Natural killer cell treated with Interleukin-12 subunit alpha and Interleukin-12 subunit beta and Interleukin-15 and Interleukin-18, amount 100 ng/mL, for 72 hours (primary cell): ENCODE data around the gene FAM135A. TPM values are rescaled to one million over a fixed set of nuclear protein-coding genes. Genes with fewer than 3 reads are reported as not detected.
"Not testable (repeated sequence)": the region's sequence is repeated elsewhere in the genome, so short reads cannot be mapped to it uniquely, and the experiment has no call there.

Experiments used
- ATAC-seq, 2 donors: fragments of 150-1000 bp; cut with Tn5 transposase in 1 of 2; sonication (Bioruptor Pico), chemical (Tn5 transposase) in 1 of 2; 2 replicates each; pipeline ENCODE4 v1.10.0; 2021
- DNase-seq: peaks from one replicate; pipeline ENCODE4 v3.0.0; 2022; ENCODE audit warnings: low spot score
- H3K27ac Mint-ChIP-seq, 2 donors: 1 replicate in 1 of 2; 2 replicates in 1 of 2; pipeline ENCODE4 v1.8.0; 2022; ENCODE audit warnings: mixed read lengths in 2 of 2, mild to moderate bottlenecking in 1 of 2, moderate library complexity in 1 of 2
- H3K27me3 Mint-ChIP-seq, 2 donors: 1 replicate in 1 of 2; 2 replicates in 1 of 2; pipeline ENCODE4 v1.8.0; 2022; ENCODE audit warnings: mixed read lengths in 2 of 2
- H3K36me3 Mint-ChIP-seq: one replicate; pipeline ENCODE4 v1.8.0; 2022; ENCODE audit warnings: mixed read lengths
- H3K4me1 Mint-ChIP-seq, 2 donors: 1 replicate in 1 of 2; 2 replicates in 1 of 2; pipeline ENCODE4 v1.8.0; 2022; ENCODE audit warnings: low read depth in 2 of 2, mixed read lengths in 2 of 2, mild to moderate bottlenecking in 1 of 2
- H3K4me3 Mint-ChIP-seq: one replicate; pipeline ENCODE4 v1.8.0; 2022; ENCODE audit warnings: mixed read lengths
- H3K9me3 Mint-ChIP-seq: 2 replicates; pipeline ENCODE4 v1.8.0; 2022; ENCODE audit warnings: mixed read lengths
- total RNA-seq, 2 donors: library from RNA; stranded (reverse); gene quantifications; one replicate each; pipeline ENCODE4 v1.2.3, GENCODE V29; 2022

FAM135A gene
- total RNA-seq, 2 donors from 2014 or later: 7.0 to 20.4 TPM

GRCh38 chr6:70557998-70558397, 144.7 kb downstream of the FAM135A start:
- Mint-ChIP-seq H3K4me1 (no peaks in the 10 kb centered on the region), H3K4me3 (no peak overlapping the region), H3K27ac (no peak overlapping the region), H3K36me3 (no peaks in the 10 kb centered on the region), H3K9me3 (no peaks in the 10 kb centered on the region), H3K27me3 (peaks cover 0 to 4% of the 10 kb centered on the region in 2 donors)
- DNase-seq (no peak), ATAC-seq (no peak)

GRCh38 chr6:70562401-70562800, 149.1 kb downstream of the FAM135A start:
- not testable (repeated sequence) for H3K36me3 Mint-ChIP-seq, ATAC-seq, H3K27ac Mint-ChIP-seq, DNase-seq, H3K9me3 Mint-ChIP-seq, H3K27me3 Mint-ChIP-seq, H3K4me1 Mint-ChIP-seq, H3K4me3 Mint-ChIP-seq

- H3K4me1 Mint-ChIP-seq: peaks cover 5% of the 10 kb centered on the region in 2 donors
- H3K36me3 Mint-ChIP-seq: no peaks in the 10 kb centered on the region
- H3K9me3 Mint-ChIP-seq: no peaks in the 10 kb centered on the region
- H3K4me3 Mint-ChIP-seq: no peak overlapping the region
- ATAC-seq (no peak), DNase-seq (no peak)
- H3K27me3 Mint-ChIP-seq: peaks cover 0 to 7% of the 10 kb centered on the region in 2 donors
- H3K27ac Mint-ChIP-seq: no peak overlapping the region
Observed at GRCh38 chr6:70563530-70563929, 150.2 kb downstream of the FAM135A start.

GRCh38 chr6:70566751-70567382, 153.6 kb downstream of the FAM135A start, which contains the start of gene SDHAF4:
TSS of gene SDHAF4 (plus strand) at chr6:70566930. CDS start at chr6:70566941, 11 bp downstream.
- no peaks in the 10 kb centered on the region for H3K36me3 Mint-ChIP-seq
- peaks cover 0 to 3% of the 10 kb centered on the region in 2 donors for H3K27me3 Mint-ChIP-seq
- H3K4me1 Mint-ChIP-seq: peaks cover 5% of the 10 kb centered on the region in 2 donors
- H3K4me3 Mint-ChIP-seq: peak within 1 kb of the TSS; percentile 83
- peak within 1 kb of the TSS; percentile 60 to 81 for H3K27ac Mint-ChIP-seq
- H3K9me3 Mint-ChIP-seq: no peaks in the 10 kb centered on the region
- DNase-seq (peak; percentile 95), ATAC-seq (peak; percentile 100)

- H3K9me3 Mint-ChIP-seq: no peaks in the 10 kb centered on the region
- no peaks in the 10 kb centered on the region for H3K27me3 Mint-ChIP-seq
- H3K4me3 Mint-ChIP-seq: no peak overlapping the region
- no peaks in the 10 kb centered on the region for H3K36me3 Mint-ChIP-seq
- DNase-seq: no peak
- no peak overlapping the region for H3K27ac Mint-ChIP-seq
- no peak for ATAC-seq
- no peaks in the 10 kb centered on the region for H3K4me1 Mint-ChIP-seq
Observed at GRCh38 chr6:70574643-70575042, 161.3 kb downstream of the FAM135A start.

GRCh38 chr6:70575899-70576495, 162.7 kb downstream of the FAM135A start:
- no peaks in the 10 kb centered on the region for H3K9me3 Mint-ChIP-seq
- H3K27ac Mint-ChIP-seq: no peak overlapping the region
- DNase-seq: no peak
- no peak overlapping the region for H3K4me3 Mint-ChIP-seq
- H3K36me3 Mint-ChIP-seq: no peaks in the 10 kb centered on the region
- H3K4me1 Mint-ChIP-seq: no peaks in the 10 kb centered on the region
- ATAC-seq: no peak
- H3K27me3 Mint-ChIP-seq: no peaks in the 10 kb centered on the region

- Mint-ChIP-seq H3K27me3 (no peaks in the 10 kb centered on the region), H3K27ac (no peak overlapping the region), H3K36me3 (peaks cover 14% of the 10 kb centered on the region), H3K9me3 (no peaks in the 10 kb centered on the region), H3K4me1 (no peaks in the 10 kb centered on the region), H3K4me3 (no peak overlapping the region)
- DNase-seq: no peak
- ATAC-seq: no peak
Observed at GRCh38 chr6:70586114-70586513, 172.8 kb downstream of the FAM135A start.

- DNase-seq (no peak), ATAC-seq (no peak)
- H3K27me3 Mint-ChIP-seq: no peaks in the 10 kb centered on the region
- H3K9me3 Mint-ChIP-seq: no peaks in the 10 kb centered on the region
- no peak overlapping the region for H3K27ac Mint-ChIP-seq
- H3K4me3 Mint-ChIP-seq: no peak overlapping the region
- H3K4me1 Mint-ChIP-seq: no peaks in the 10 kb centered on the region
- no peaks in the 10 kb centered on the region for H3K36me3 Mint-ChIP-seq
Observed at GRCh38 chr6:70590400-70590799, 177.1 kb downstream of the FAM135A start.

- no peak overlapping the region for H3K4me3 Mint-ChIP-seq
- no peaks in the 10 kb centered on the region for H3K27me3 Mint-ChIP-seq
- no peaks in the 10 kb centered on the region for H3K9me3 Mint-ChIP-seq
- H3K36me3 Mint-ChIP-seq: no peaks in the 10 kb centered on the region
- no peak overlapping the region for H3K27ac Mint-ChIP-seq
- DNase-seq (no peak), ATAC-seq (no peak)
- no peaks in the 10 kb centered on the region for H3K4me1 Mint-ChIP-seq
Observed at GRCh38 chr6:70592391-70593117, 179.2 kb downstream of the FAM135A start.

- Mint-ChIP-seq H3K4me1 (no peaks in the 10 kb centered on the region), H3K36me3 (no peaks in the 10 kb centered on the region), H3K4me3 (no peak overlapping the region), H3K9me3 (no peaks in the 10 kb centered on the region), H3K27ac (no peak overlapping the region), H3K27me3 (no peaks in the 10 kb centered on the region)
- ATAC-seq (no peak), DNase-seq (no peak)
Observed at GRCh38 chr6:70593118-70593486, 179.8 kb downstream of the FAM135A start.

GRCh38 chr6:70599187-70599586, 185.9 kb downstream of the FAM135A start:
- H3K27ac Mint-ChIP-seq: no peak overlapping the region
- peaks cover 4% of the 10 kb centered on the region for H3K36me3 Mint-ChIP-seq
- H3K4me3 Mint-ChIP-seq: no peak overlapping the region
- DNase-seq (no peak), ATAC-seq (peak; percentile 65 to 75)
- peaks cover 0 to 3% of the 10 kb centered on the region in 2 donors for H3K4me1 Mint-ChIP-seq
- H3K27me3 Mint-ChIP-seq: no peaks in the 10 kb centered on the region
- no peaks in the 10 kb centered on the region for H3K9me3 Mint-ChIP-seq

- ATAC-seq: no peak
- Mint-ChIP-seq H3K4me3 (no peak overlapping the region), H3K9me3 (no peaks in the 10 kb centered on the region), H3K4me1 (peaks cover 0 to 3% of the 10 kb centered on the region in 2 donors), H3K36me3 (peaks cover 4% of the 10 kb centered on the region), H3K27me3 (peaks cover 0 to 8% of the 10 kb centered on the region in 2 donors), H3K27ac (no peak overlapping the region)
- DNase-seq: no peak
Observed at GRCh38 chr6:70601014-70601413, 187.7 kb downstream of the FAM135A start.

- ATAC-seq (no peak), DNase-seq (no peak)
- H3K4me1 Mint-ChIP-seq: no peaks in the 10 kb centered on the region
- no peak overlapping the region for H3K4me3 Mint-ChIP-seq
- H3K27ac Mint-ChIP-seq: no peak overlapping the region
- peaks cover 3 to 9% of the 10 kb centered on the region in 2 donors for H3K27me3 Mint-ChIP-seq
- no peaks in the 10 kb centered on the region for H3K9me3 Mint-ChIP-seq
- H3K36me3 Mint-ChIP-seq: peaks cover 4% of the 10 kb centered on the region
Observed at GRCh38 chr6:70604254-70604653, 190.9 kb downstream of the FAM135A start.

GRCh38 chr6:70607371-70607770, 194.1 kb downstream of the FAM135A start:
- peaks cover 3 to 22% of the 10 kb centered on the region in 2 donors for H3K27me3 Mint-ChIP-seq
- H3K27ac Mint-ChIP-seq, H3K36me3 Mint-ChIP-seq, H3K4me1 Mint-ChIP-seq, DNase-seq, H3K9me3 Mint-ChIP-seq, ATAC-seq, H3K4me3 Mint-ChIP-seq: not testable (repeated sequence)
